ENCODE data around the gene NLRP6. TPM values are rescaled to one million over a fixed set of nuclear protein-coding genes. Genes with fewer than 3 reads are reported as not detected.
A peak's percentile ranks its signal among the peaks of the same experiment; 100 is the strongest.

The NLRP6 gene
- total RNA-seq, 2 experiments from 2014 or later = 0.99 to 1.2 TPM

GRCh38 chr11:289712-290620, 11.8 kb downstream of the NLRP6 start:
- ChIA-PET CTCF (interaction anchor here (1.2 to 1.3 kb wide), 2 partner anchors 10 to 39 kb away, joined by 3 read pairs; no protein-coding TSS in a partner anchor), POLR2A (no interaction called here)
- H3K4me1 Mint-ChIP-seq (ENCODE audit: low read depth) = peaks cover 24% of the 10 kb centered on the region
- peak overlapping the region; percentile 38 for H3K27ac Mint-ChIP-seq
- H3K4me3 Mint-ChIP-seq = peak overlapping the region; percentile 65
- no peaks in the 10 kb centered on the region for H3K27me3 Mint-ChIP-seq
- DNase-seq = peak; percentile 10
- no peaks in the 10 kb centered on the region for H3K9me3 Mint-ChIP-seq
- peaks cover 4% of the 10 kb centered on the region for H3K36me3 Mint-ChIP-seq
- intact Hi-C loops (cut with micrococcal nuclease) = loop anchor here (5.0 kb wide), 1 partner anchor 53 kb away; the partner anchor contains the start of genes PSMD13 and SIRT3

GRCh38 chr11:290621-291231, 12.5 kb downstream of the NLRP6 start:
- CTCF ChIA-PET = interaction anchor here (1.2 to 2.0 kb wide), 2 partner anchors 11 to 15 kb away, joined by 3 to 6 read pairs; no protein-coding TSS in a partner anchor
- H3K27ac Mint-ChIP-seq = no peak overlapping the region
- POLR2A ChIA-PET = no interaction called here

GRCh38 chr11:291281-292210, 13.3 kb downstream of the NLRP6 start:
- Mint-ChIP-seq H3K27ac (peak overlapping the region; percentile 10), H3K36me3 (peaks cover 4% of the 10 kb centered on the region), H3K27me3 (no peaks in the 10 kb centered on the region), H3K4me1 (ENCODE audit: low read depth) (peaks cover 24% of the 10 kb centered on the region), H3K9me3 (no peaks in the 10 kb centered on the region), H3K4me3 (peak overlapping the region; percentile 7)
- DNase-seq = no peak
- POLR2A ChIA-PET = no interaction called here
- CTCF ChIA-PET = interaction anchor here (1.2 to 2.0 kb wide), 2 partner anchors 12 to 14 kb away, joined by 3 to 6 read pairs; no protein-coding TSS in a partner anchor
- intact Hi-C loops (cut with micrococcal nuclease) = no loop called here

More at GRCh38 chr11:290621-291231, 12.5 kb downstream of the NLRP6 start:
- Mint-ChIP-seq H3K9me3 (no peaks in the 10 kb centered on the region), H3K4me3 (peak overlapping the region; percentile 41), H3K27me3 (no peaks in the 10 kb centered on the region), H3K4me1 (ENCODE audit: low read depth) (peaks cover 24% of the 10 kb centered on the region), H3K36me3 (peaks cover 4% of the 10 kb centered on the region)
- intact Hi-C loops (cut with micrococcal nuclease) = no loop called here
- peak; percentile 10 for DNase-seq

GRCh38 chr11:292211-293121, 14.3 kb downstream of the NLRP6 start:
- Mint-ChIP-seq H3K27me3 (no peaks in the 10 kb centered on the region), H3K9me3 (no peaks in the 10 kb centered on the region), H3K36me3 (peaks cover 4% of the 10 kb centered on the region), H3K4me3 (no peak overlapping the region), H3K4me1 (ENCODE audit: low read depth) (peaks cover 20% of the 10 kb centered on the region), H3K27ac (no peak overlapping the region)
- ChIA-PET CTCF (interaction anchor here (2.0 kb wide), 1 partner anchor 13 kb away, joined by 6 read pairs; no protein-coding TSS in a partner anchor), POLR2A (no interaction called here)
- intact Hi-C loops (cut with micrococcal nuclease) = no loop called here
- no peak for DNase-seq

GRCh38 chr11:293271-293851, 15.2 kb downstream of the NLRP6 start:
- Mint-ChIP-seq H3K27me3 (no peaks in the 10 kb centered on the region), H3K27ac (no peak overlapping the region), H3K36me3 (no peaks in the 10 kb centered on the region), H3K4me1 (ENCODE audit: low read depth) (peaks cover 17% of the 10 kb centered on the region), H3K4me3 (no peak overlapping the region), H3K9me3 (no peaks in the 10 kb centered on the region)
- intact Hi-C loops (cut with micrococcal nuclease) = no loop called here
- ChIA-PET POLR2A (no interaction called here), CTCF (no interaction called here)
- DNase-seq = no peak

- H3K27me3 Mint-ChIP-seq = no peaks in the 10 kb centered on the region
- H3K4me3 Mint-ChIP-seq = no peak overlapping the region
- intact Hi-C loops (cut with micrococcal nuclease) = no loop called here
- H3K9me3 Mint-ChIP-seq = no peaks in the 10 kb centered on the region
- no peak for DNase-seq
- peaks cover 17% of the 10 kb centered on the region for H3K4me1 Mint-ChIP-seq (ENCODE audit: low read depth)
- POLR2A ChIA-PET = no interaction called here
- no peaks in the 10 kb centered on the region for H3K36me3 Mint-ChIP-seq
- H3K27ac Mint-ChIP-seq = no peak overlapping the region
- CTCF ChIA-PET = no interaction called here
Observed at GRCh38 chr11:293852-294661, 15.8 kb downstream of the NLRP6 start.

- no peak overlapping the region for H3K27ac Mint-ChIP-seq
- DNase-seq = no peak
- peaks cover 1% of the 10 kb centered on the region for H3K27me3 Mint-ChIP-seq
- no peak overlapping the region for H3K4me3 Mint-ChIP-seq
- H3K36me3 Mint-ChIP-seq = no peaks in the 10 kb centered on the region
- ChIA-PET CTCF (no interaction called here), POLR2A (no interaction called here)
- H3K9me3 Mint-ChIP-seq = no peaks in the 10 kb centered on the region
- intact Hi-C loops (cut with micrococcal nuclease) = no loop called here
- peaks cover 16% of the 10 kb centered on the region for H3K4me1 Mint-ChIP-seq (ENCODE audit: low read depth)
Observed at GRCh38 chr11:294780-295179, 16.6 kb downstream of the NLRP6 start.

- CTCF ChIA-PET = no interaction called here
Observed at GRCh38 chr11:295351-296170, 17.4 kb downstream of the NLRP6 start.

GRCh38 chr11:296171-297050, 18.2 kb downstream of the NLRP6 start:
- Mint-ChIP-seq H3K9me3 (no peaks in the 10 kb centered on the region), H3K36me3 (no peaks in the 10 kb centered on the region), H3K27ac (no peak overlapping the region), H3K4me3 (no peak overlapping the region), H3K4me1 (ENCODE audit: low read depth) (peaks cover 13% of the 10 kb centered on the region), H3K27me3 (peaks cover 5% of the 10 kb centered on the region)
- intact Hi-C loops (cut with micrococcal nuclease) = no loop called here
- ChIA-PET CTCF (no interaction called here), POLR2A (no interaction called here)
- DNase-seq = peak; percentile 9

More at GRCh38 chr11:295351-296170, 17.4 kb downstream of the NLRP6 start:
- Mint-ChIP-seq H3K27ac (no peak overlapping the region), H3K4me1 (ENCODE audit: low read depth) (peaks cover 17% of the 10 kb centered on the region), H3K27me3 (peaks cover 3% of the 10 kb centered on the region), H3K9me3 (no peaks in the 10 kb centered on the region), H3K36me3 (no peaks in the 10 kb centered on the region), H3K4me3 (no peak overlapping the region)
- POLR2A ChIA-PET = interaction anchor here (0.6 kb wide), 1 partner anchor 276 kb away, joined by 3 read pairs; no protein-coding TSS in a partner anchor
- intact Hi-C loops (cut with micrococcal nuclease) = no loop called here
- DNase-seq = no peak

Measured in activated CD4-positive, alpha-beta memory T cell treated with anti-CD3 and anti-CD28 coated beads for 36 hours (primary cell).